ENCODE measurements around the gene PICK1. TPM values are rescaled to one million over a fixed set of nuclear protein-coding genes. Genes with fewer than 3 reads are reported as not detected.

Gene PICK1
- polyA plus RNA-seq, 1 donor (not counting 4 experiments of a cell fraction or from before 2014, with no cell fraction given) = 26.8 TPM

DNA sequence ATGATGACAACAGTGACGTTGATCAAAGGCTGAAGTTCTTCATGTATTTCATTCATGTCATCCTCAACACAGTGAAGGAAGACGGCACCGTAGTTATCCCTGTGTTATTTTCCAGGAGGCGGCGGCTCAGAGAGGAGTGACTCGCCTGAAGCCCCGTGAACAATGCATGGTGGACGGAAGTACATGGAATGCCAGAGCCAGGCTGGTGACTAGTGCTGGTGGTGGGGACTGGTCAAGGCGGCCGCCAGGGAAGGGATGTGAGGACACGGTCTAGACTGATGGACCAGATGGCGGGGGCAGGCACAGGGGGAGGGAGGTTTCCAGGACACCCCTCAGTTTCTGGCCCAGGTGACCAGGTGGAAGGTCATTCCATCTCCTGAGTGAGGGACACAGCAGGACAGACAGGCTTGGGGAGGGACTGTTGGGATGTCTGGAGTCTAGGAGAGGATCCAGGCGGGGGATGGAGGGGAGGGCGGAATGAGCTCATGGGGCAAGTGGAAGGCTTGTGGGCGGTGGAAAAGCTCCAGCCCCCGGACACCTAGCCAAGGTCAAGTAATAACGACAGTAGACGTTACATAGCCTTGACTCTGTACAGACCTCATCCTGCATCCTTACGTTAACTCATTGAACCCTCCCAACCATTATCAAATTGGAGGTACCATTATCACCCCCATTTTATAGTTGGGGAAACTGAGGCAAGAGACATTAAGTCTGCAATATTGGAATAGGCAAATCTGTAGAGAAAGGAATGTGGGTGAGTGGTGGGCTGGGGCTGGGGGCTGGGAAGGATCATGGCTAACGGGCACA lies 16.0 kb upstream of the PICK1 start:
- Histone ChIP-seq H4K20me1 (ENCODE audit: control insufficient read depth, extremely low read depth, insufficient read depth, low read length) (no peaks in the 10 kb centered on the region), H3K36me3 (ENCODE audit: control insufficient read depth in 2 of 2, extremely low read depth in 1 of 2, insufficient read depth in 2 of 2, low read length in 2 of 2) (no peaks in the 10 kb centered on the region), H3K4me3 (ENCODE audit: control insufficient read depth in 2 of 3, extremely low read depth in 1 of 3, insufficient read depth in 2 of 3, low read depth in 1 of 3, low read length in 3 of 3) (no peak overlapping the region), H3K4me2 (ENCODE audit: control insufficient read depth, extremely low read depth, insufficient read depth, low read depth, low read length) (no peak overlapping the region), H3K9me3 (ENCODE audit: control insufficient read depth, low read depth, low read length) (no peaks in the 10 kb centered on the region), H3K79me2 (ENCODE audit: control insufficient read depth, insufficient read depth, low read length) (no peaks in the 10 kb centered on the region), H3K27ac (ENCODE audit: control insufficient read depth, insufficient read depth, low read length) (no peak overlapping the region), H3K9me1 (ENCODE audit: control insufficient read depth, extremely low read depth, insufficient read depth, low read length) (no peaks in the 10 kb centered on the region), H3K9ac (ENCODE audit: control insufficient read depth, extremely low read depth, insufficient read depth, low read length) (no peak overlapping the region), H2AFZ (ENCODE audit: control insufficient read depth, low read length) (no peak overlapping the region), H3K27me3 (ENCODE audit: control insufficient read depth, extremely low read depth, insufficient read depth, low read length) (no peaks in the 10 kb centered on the region), H3K4me1 (ENCODE audit: control insufficient read depth, extremely low read depth, insufficient read depth, low read length) (no peaks in the 10 kb centered on the region)
- no peak for FAIRE-seq
- no peak for DNase-seq (ENCODE audit: low read depth, low spot score)
- dilution Hi-C loops (cut with MboI; ENCODE audit: extremely low pct_ligation_motif_present, low sequenced_read_pairs) = no loop called here
- no peak for TF ChIP-seq EZH2 (IDR thresholded peaks at IDR 0.05; ENCODE audit: low read length)
- TF ChIP-seq, protein P1, sequence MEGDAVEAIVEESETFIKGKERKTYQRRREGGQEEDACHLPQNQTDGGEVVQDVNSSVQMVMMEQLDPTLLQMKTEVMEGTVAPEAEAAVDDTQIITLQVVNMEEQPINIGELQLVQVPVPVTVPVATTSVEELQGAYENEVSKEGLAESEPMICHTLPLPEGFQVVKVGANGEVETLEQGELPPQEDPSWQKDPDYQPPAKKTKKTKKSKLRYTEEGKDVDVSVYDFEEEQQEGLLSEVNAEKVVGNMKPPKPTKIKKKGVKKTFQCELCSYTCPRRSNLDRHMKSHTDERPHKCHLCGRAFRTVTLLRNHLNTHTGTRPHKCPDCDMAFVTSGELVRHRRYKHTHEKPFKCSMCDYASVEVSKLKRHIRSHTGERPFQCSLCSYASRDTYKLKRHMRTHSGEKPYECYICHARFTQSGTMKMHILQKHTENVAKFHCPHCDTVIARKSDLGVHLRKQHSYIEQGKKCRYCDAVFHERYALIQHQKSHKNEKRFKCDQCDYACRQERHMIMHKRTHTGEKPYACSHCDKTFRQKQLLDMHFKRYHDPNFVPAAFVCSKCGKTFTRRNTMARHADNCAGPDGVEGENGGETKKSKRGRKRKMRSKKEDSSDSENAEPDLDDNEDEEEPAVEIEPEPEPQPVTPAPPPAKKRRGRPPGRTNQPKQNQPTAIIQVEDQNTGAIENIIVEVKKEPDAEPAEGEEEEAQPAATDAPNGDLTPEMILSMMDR (optimal IDR thresholded peaks at IDR 0.05 in 1 of 3, IDR thresholded peaks at IDR 0.05 in 1 of 3, conservative IDR thresholded peaks at IDR 0.05 in 1 of 3; ENCODE audit: extremely low read depth in 1 of 3, insufficient read depth in 2 of 3, low read length in 3 of 3) = no peak

DNA sequence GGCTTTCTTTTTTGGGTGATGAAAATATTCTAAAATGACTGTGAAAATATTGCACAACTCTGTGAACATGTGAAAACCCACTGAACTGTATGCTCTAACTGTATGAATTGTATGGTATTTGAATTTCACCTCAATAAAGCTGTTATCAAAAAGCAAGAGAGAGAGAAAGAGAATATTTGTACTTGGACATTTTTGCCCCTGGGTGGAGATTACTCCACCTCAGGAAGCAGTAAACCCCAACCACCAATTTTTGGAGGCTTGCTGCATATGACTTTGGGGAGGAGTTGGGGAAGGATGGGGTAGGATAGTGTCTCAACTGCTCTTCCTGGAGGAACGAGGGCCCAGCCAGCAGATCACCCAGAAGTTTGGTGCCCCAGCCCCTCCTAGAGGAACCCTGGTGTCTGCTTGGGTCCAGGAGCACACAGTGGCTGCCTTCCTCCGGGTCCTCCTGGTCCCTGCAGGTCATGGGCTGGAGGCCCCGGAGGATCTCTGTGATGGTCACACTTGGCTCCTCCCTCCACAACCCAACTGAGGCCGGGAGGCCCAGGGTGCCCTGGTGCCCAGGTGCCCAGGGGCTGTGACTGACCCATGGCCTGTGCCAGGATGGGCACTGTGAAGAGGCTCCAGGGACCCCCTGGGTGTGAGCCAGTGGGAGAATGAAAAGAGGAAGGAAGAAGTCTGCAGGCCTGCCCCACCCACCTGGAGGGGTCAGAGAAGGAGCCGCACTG lies 15.3 kb upstream of the PICK1 start:
- no peaks in the 10 kb centered on the region for H3K79me2 ChIP-seq (ENCODE audit: control insufficient read depth, insufficient read depth, low read length)
- H3K4me2 ChIP-seq (ENCODE audit: control insufficient read depth, extremely low read depth, insufficient read depth, low read depth, low read length) = no peak overlapping the region
- H3K9me3 ChIP-seq (ENCODE audit: control insufficient read depth, low read depth, low read length) = no peaks in the 10 kb centered on the region
- no peaks in the 10 kb centered on the region for H3K36me3 ChIP-seq (ENCODE audit: control insufficient read depth in 2 of 2, extremely low read depth in 1 of 2, insufficient read depth in 2 of 2, low read length in 2 of 2)
- no peaks in the 10 kb centered on the region for H3K9me1 ChIP-seq (ENCODE audit: control insufficient read depth, extremely low read depth, insufficient read depth, low read length)
- no peaks in the 10 kb centered on the region for H3K27me3 ChIP-seq (ENCODE audit: control insufficient read depth, extremely low read depth, insufficient read depth, low read length)
- no peak overlapping the region for H2AFZ ChIP-seq (ENCODE audit: control insufficient read depth, low read length)
- H3K9ac ChIP-seq (ENCODE audit: control insufficient read depth, extremely low read depth, insufficient read depth, low read length) = no peak overlapping the region
- H4K20me1 ChIP-seq (ENCODE audit: control insufficient read depth, extremely low read depth, insufficient read depth, low read length) = no peaks in the 10 kb centered on the region
- DNase-seq (ENCODE audit: low read depth, low spot score) = no peak
- H3K27ac ChIP-seq (ENCODE audit: control insufficient read depth, insufficient read depth, low read length) = no peak overlapping the region
- no peak for FAIRE-seq
- TF ChIP-seq EZH2 (IDR thresholded peaks at IDR 0.05; ENCODE audit: low read length) = no peak
- TF ChIP-seq, protein P1 (optimal IDR thresholded peaks at IDR 0.05 in 1 of 3, IDR thresholded peaks at IDR 0.05 in 1 of 3, conservative IDR thresholded peaks at IDR 0.05 in 1 of 3; ENCODE audit: extremely low read depth in 1 of 3, insufficient read depth in 2 of 3, low read length in 3 of 3) = no peak
- dilution Hi-C loops (cut with MboI; ENCODE audit: extremely low pct_ligation_motif_present, low sequenced_read_pairs) = no loop called here
- no peaks in the 10 kb centered on the region for H3K4me1 ChIP-seq (ENCODE audit: control insufficient read depth, extremely low read depth, insufficient read depth, low read length)
- no peak overlapping the region for H3K4me3 ChIP-seq (ENCODE audit: control insufficient read depth in 2 of 3, extremely low read depth in 1 of 3, insufficient read depth in 2 of 3, low read depth in 1 of 3, low read length in 3 of 3)

Data from keratinocyte (primary cell).